ENCODE results near the gene PPP1R13L.

DNA sequence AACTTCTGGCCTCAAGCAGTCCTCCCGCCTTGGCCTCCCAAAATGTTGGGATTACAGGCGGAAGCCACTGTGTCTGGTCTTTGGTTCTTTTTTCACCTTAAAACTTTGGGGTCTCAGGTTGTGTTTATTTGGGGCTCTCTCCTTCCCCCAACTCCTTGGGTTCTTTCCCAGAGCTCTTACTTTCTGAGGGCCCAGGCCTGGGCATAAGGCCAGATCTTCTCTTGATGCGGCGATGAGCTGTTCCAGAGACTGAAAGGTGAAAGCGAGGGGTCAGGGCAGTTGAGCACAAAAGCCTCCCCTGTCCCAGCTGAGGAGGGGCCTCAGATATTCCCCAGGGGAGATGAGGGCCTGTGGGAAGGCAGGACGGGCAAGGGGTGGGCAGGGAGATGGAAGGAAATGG lies 8.6 kb upstream of the PPP1R13L start:
- no peak for TF ChIP-seq POLR2A (IDR thresholded peaks at IDR 0.05)
- TF ChIP-seq, protein P1, sequence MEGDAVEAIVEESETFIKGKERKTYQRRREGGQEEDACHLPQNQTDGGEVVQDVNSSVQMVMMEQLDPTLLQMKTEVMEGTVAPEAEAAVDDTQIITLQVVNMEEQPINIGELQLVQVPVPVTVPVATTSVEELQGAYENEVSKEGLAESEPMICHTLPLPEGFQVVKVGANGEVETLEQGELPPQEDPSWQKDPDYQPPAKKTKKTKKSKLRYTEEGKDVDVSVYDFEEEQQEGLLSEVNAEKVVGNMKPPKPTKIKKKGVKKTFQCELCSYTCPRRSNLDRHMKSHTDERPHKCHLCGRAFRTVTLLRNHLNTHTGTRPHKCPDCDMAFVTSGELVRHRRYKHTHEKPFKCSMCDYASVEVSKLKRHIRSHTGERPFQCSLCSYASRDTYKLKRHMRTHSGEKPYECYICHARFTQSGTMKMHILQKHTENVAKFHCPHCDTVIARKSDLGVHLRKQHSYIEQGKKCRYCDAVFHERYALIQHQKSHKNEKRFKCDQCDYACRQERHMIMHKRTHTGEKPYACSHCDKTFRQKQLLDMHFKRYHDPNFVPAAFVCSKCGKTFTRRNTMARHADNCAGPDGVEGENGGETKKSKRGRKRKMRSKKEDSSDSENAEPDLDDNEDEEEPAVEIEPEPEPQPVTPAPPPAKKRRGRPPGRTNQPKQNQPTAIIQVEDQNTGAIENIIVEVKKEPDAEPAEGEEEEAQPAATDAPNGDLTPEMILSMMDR (IDR thresholded peaks at IDR 0.05), result no peak
